HEK293 (cell line): ENCODE results near the gene SGSM2.
A peak's percentile ranks its signal among the peaks of the same experiment; 100 is the strongest.

Source experiments
- CTCF ChIP-seq: fragments of 450-650 bp; formaldehyde crosslinking; IDR thresholded peaks from 2 replicates; pipeline ENCODE4 v1.5.1; 2016; ENCODE audit warnings: missing biosample characterization, missing genetic modification characterization
- ELK4 ChIP-seq: IDR thresholded peaks from 2 replicates; pipeline ENCODE4 v1.6.1; 2011; ENCODE audit warnings: mild to moderate bottlenecking, low read depth, low read length, borderline replicate concordance
- INSM2 ChIP-seq: fragments of 450-650 bp; formaldehyde crosslinking; IDR thresholded peaks from 2 replicates; pipeline ENCODE4 v1.5.1; 2016; ENCODE audit warnings: missing biosample characterization, missing genetic modification characterization
- KLF10 ChIP-seq: fragments of 450-650 bp; IDR thresholded peaks from 2 replicates; pipeline ENCODE4 v1.5.1; 2018; ENCODE audit warnings: missing biosample characterization, mild to moderate bottlenecking, missing genetic modification characterization
- PRDM1 ChIP-seq: fragments of 450-650 bp; formaldehyde crosslinking; IDR thresholded peaks from 2 replicates; pipeline ENCODE4; 2016; ENCODE audit warnings: missing biosample characterization, missing genetic modification characterization
- PRDM2 ChIP-seq: fragments of 450-650 bp; formaldehyde crosslinking; IDR thresholded peaks from 2 replicates; pipeline ENCODE4 v1.5.1; 2016; ENCODE audit warnings: missing biosample characterization, missing genetic modification characterization, borderline replicate concordance
- REST ChIP-seq: fragments of 450-650 bp; formaldehyde crosslinking; IDR thresholded peaks from 2 replicates; pipeline ENCODE4 v1.5.1; 2016; ENCODE audit warnings: missing biosample characterization, missing genetic modification characterization
- SP3 ChIP-seq: fragments of 450-650 bp; formaldehyde crosslinking; IDR thresholded peaks from 2 replicates; pipeline ENCODE4 v1.5.1; 2016; ENCODE audit warnings: missing biosample characterization, missing genetic modification characterization
- ZNF112 ChIP-seq: fragments of 450-650 bp; formaldehyde crosslinking; IDR thresholded peaks from 2 replicates; pipeline ENCODE4 v1.5.0; 2017; ENCODE audit warnings: missing biosample characterization, missing genetic modification characterization
- ZNF18 ChIP-seq: fragments of 450-650 bp; formaldehyde crosslinking; IDR thresholded peaks from 2 replicates; pipeline ENCODE4 v1.5.1; 2016; ENCODE audit warnings: missing biosample characterization, missing genetic modification characterization
- ZNF214 ChIP-seq: fragments of 450-650 bp; formaldehyde crosslinking; IDR thresholded peaks from 2 replicates; pipeline ENCODE4 v1.5.1; 2017; ENCODE audit warnings: missing biosample characterization, mild to moderate bottlenecking, missing genetic modification characterization, borderline replicate concordance
- ZNF24 ChIP-seq: fragments of 450-650 bp; formaldehyde crosslinking; IDR thresholded peaks from 2 replicates; pipeline ENCODE4 v1.5.1; 2016; ENCODE audit warnings: missing biosample characterization, missing genetic modification characterization
- ZNF350 ChIP-seq: fragments of 450-650 bp; formaldehyde crosslinking; IDR thresholded peaks from 2 replicates; pipeline ENCODE4 v1.5.0; 2017; ENCODE audit warnings: missing biosample characterization, mild to moderate bottlenecking, missing genetic modification characterization
- ZNF645 ChIP-seq: fragments of 450-650 bp; formaldehyde crosslinking; IDR thresholded peaks from 2 replicates; pipeline ENCODE4; 2016; ENCODE audit warnings: missing biosample characterization, missing genetic modification characterization
- ZNF776 ChIP-seq: fragments of 450-650 bp; formaldehyde crosslinking; IDR thresholded peaks from 2 replicates; pipeline ENCODE4 v1.5.0; 2017; ENCODE audit warnings: missing biosample characterization, missing genetic modification characterization, borderline replicate concordance
- ZNF792 ChIP-seq: fragments of 450-650 bp; formaldehyde crosslinking; IDR thresholded peaks from 2 replicates; pipeline ENCODE4 v1.5.1; 2016; ENCODE audit warnings: missing biosample characterization, missing genetic modification characterization
- ZNF837 ChIP-seq: fragments of 450-650 bp; formaldehyde crosslinking; IDR thresholded peaks from 2 replicates; pipeline ENCODE4 v1.5.1; 2016; ENCODE audit warnings: missing biosample characterization, missing genetic modification characterization
- ZSCAN23 ChIP-seq: fragments of 450-650 bp; formaldehyde crosslinking; IDR thresholded peaks from 2 replicates; pipeline ENCODE4 v1.5.1; 2016; ENCODE audit warnings: missing biosample characterization, missing genetic modification characterization
- ZSCAN5A ChIP-seq: fragments of 450-650 bp; formaldehyde crosslinking; IDR thresholded peaks from 2 replicates; pipeline ENCODE4 v1.5.1; 2016; ENCODE audit warnings: missing biosample characterization, missing genetic modification characterization

SGSM2 gene

GRCh38 chr17:2401426-2402221 is 64.3 kb downstream of the SGSM2 start (continued):
- no peak for TF ChIP-seq PRDM2 (tag by site-specific recombination)
- no peak for TF ChIP-seq ZSCAN23 (tag by site-specific recombination)
- no peak for TF ChIP-seq ZNF112 (tag by site-specific recombination)
- TF ChIP-seq ZSCAN5A (tag by site-specific recombination) = no peak
- no peak for TF ChIP-seq ZNF18
- peak; percentile 69 for TF ChIP-seq INSM2
- peak; percentile 75 for TF ChIP-seq ZNF24 (tag by site-specific recombination)
- no peak for TF ChIP-seq ZNF776 (tag by site-specific recombination)
- no peak for TF ChIP-seq ZNF837 (tag by site-specific recombination)
- no peak for TF ChIP-seq ZNF792 (tag by site-specific recombination)
- TF ChIP-seq REST (tag by site-specific recombination) = 0 out of 2 replicates have a peak, but pooled peaks have one; percentile 22
- TF ChIP-seq ELK4 = no peak; the same call in 1 of the 2 replicates
- no peak for TF ChIP-seq CTCF (tag by site-specific recombination)
- peak; percentile 96 for TF ChIP-seq SP3 (tag by site-specific recombination)
- TF ChIP-seq ZNF645 (tag by site-specific recombination) = no peak
- TF ChIP-seq PRDM1 (tag by site-specific recombination) = no peak
- peak; percentile 89 for TF ChIP-seq KLF10 (tag by site-specific recombination)
- no peak for TF ChIP-seq ZNF350 (tag by site-specific recombination)
- TF ChIP-seq ZNF214 (tag by site-specific recombination) = no peak
